Trophoblast cell (in vitro differentiated cells and primary cell): ENCODE data around the gene FOXC1.

ENCODE experiments used
- DNase-seq, 2 donors: peaks; one replicate each; pipeline ENCODE4 v3.0.0-alpha.2; 2016
- H2AFZ ChIP-seq: 2 replicates; pipeline ENCODE4 v1.6.1; 2013; ENCODE audit warnings: low read length, moderate library complexity, mild to moderate bottlenecking; ENCODE audit not compliant: insufficient read depth, poor library complexity
- H2AK5ac ChIP-seq: 2 replicates; pipeline ENCODE4 v1.6.1; 2013; ENCODE audit warnings: mild to moderate bottlenecking, low read length
- H2BK120ac ChIP-seq: 2 replicates; pipeline ENCODE4 v1.6.1; 2013; ENCODE audit warnings: low read length, mild to moderate bottlenecking, moderate library complexity; ENCODE audit not compliant: insufficient read depth, poor library complexity
- H2BK12ac ChIP-seq: 2 replicates; pipeline ENCODE4 v1.6.1; 2013; ENCODE audit warnings: mild to moderate bottlenecking, low read length, moderate library complexity
- H2BK5ac ChIP-seq: 2 replicates; pipeline ENCODE4 v1.6.1; 2013; ENCODE audit warnings: low read length, low read depth, moderate library complexity, mild to moderate bottlenecking; ENCODE audit not compliant: poor library complexity
- H3K14ac ChIP-seq: 2 replicates; pipeline ENCODE4 v1.6.1; 2013; ENCODE audit warnings: mild to moderate bottlenecking, low read length
- H3K18ac ChIP-seq: 2 replicates; pipeline ENCODE4 v1.6.1; 2013; ENCODE audit warnings: mild to moderate bottlenecking, low read length
- H3K23ac ChIP-seq: 2 replicates; pipeline ENCODE4 v1.6.1; 2013; ENCODE audit warnings: low read length
- H3K27ac ChIP-seq: 2 replicates; pipeline ENCODE4 v1.5.1; 2013; ENCODE audit warnings: low read depth, mild to moderate bottlenecking, inconsistent platforms, low read length, moderate library complexity
- H3K27me3 ChIP-seq: 2 replicates; pipeline ENCODE4 v1.6.1; 2013; ENCODE audit warnings: inconsistent platforms, mild to moderate bottlenecking, low read length, moderate library complexity; ENCODE audit not compliant: insufficient read depth
- H3K36me3 ChIP-seq, 2 experiments: 1 replicate in 1 of 2; 2 replicates in 1 of 2; pipeline ENCODE4 v1.6.1; 2013; ENCODE audit warnings: low read length in 2 of 2, mild to moderate bottlenecking in 2 of 2, moderate library complexity in 1 of 2; ENCODE audit not compliant: insufficient read depth in 2 of 2, control insufficient read depth in 1 of 2
- H3K4ac ChIP-seq: 2 replicates; pipeline ENCODE4 v1.6.1; 2013; ENCODE audit warnings: low read depth, mild to moderate bottlenecking, low read length, moderate library complexity
- H3K4me1 ChIP-seq, 2 experiments: 1 replicate in 1 of 2; 2 replicates in 1 of 2; pipeline ENCODE4 v1.6.1; 2013; ENCODE audit warnings: low read length in 2 of 2, mild to moderate bottlenecking in 2 of 2, moderate library complexity in 1 of 2; ENCODE audit not compliant: insufficient read depth in 2 of 2, control insufficient read depth in 1 of 2
- H3K4me2 ChIP-seq: 2 replicates; pipeline ENCODE4 v1.6.1; 2013; ENCODE audit warnings: inconsistent platforms, mild to moderate bottlenecking, low read length, moderate library complexity
- H3K4me3 ChIP-seq: 2 replicates; pipeline ENCODE4 v1.5.1; 2013; ENCODE audit warnings: mild to moderate bottlenecking, low read depth, low read length, inconsistent platforms
- H3K79me1 ChIP-seq: one replicate; pipeline ENCODE4 v1.6.1; 2013; ENCODE audit warnings: low read length
- H3K79me2 ChIP-seq: 2 replicates; pipeline ENCODE4 v1.6.1; 2013; ENCODE audit warnings: low read length, mild to moderate bottlenecking; ENCODE audit not compliant: control insufficient read depth, insufficient read depth, poor library complexity
- H3K9ac ChIP-seq: 2 replicates; pipeline ENCODE4 v1.6.1; 2013; ENCODE audit warnings: mild to moderate bottlenecking, low read length
- H3K9me3 ChIP-seq: 2 replicates; pipeline ENCODE4 v1.6.1; 2013; ENCODE audit warnings: low read depth, mild to moderate bottlenecking, control low read depth, inconsistent platforms, low read length; ENCODE audit not compliant: insufficient read depth
- H4K12ac ChIP-seq: 2 replicates; pipeline ENCODE4 v1.6.1; 2013; ENCODE audit warnings: low read depth, mild to moderate bottlenecking, low read length, moderate library complexity
- H4K8ac ChIP-seq: 2 replicates; pipeline ENCODE4 v1.6.1; 2013; ENCODE audit warnings: low read depth, mild to moderate bottlenecking, low read length, moderate library complexity
- H4K91ac ChIP-seq: one replicate; pipeline ENCODE4 v1.6.1; 2013; ENCODE audit warnings: low read depth, mild to moderate bottlenecking, low read length, moderate library complexity

FOXC1 gene

DNA sequence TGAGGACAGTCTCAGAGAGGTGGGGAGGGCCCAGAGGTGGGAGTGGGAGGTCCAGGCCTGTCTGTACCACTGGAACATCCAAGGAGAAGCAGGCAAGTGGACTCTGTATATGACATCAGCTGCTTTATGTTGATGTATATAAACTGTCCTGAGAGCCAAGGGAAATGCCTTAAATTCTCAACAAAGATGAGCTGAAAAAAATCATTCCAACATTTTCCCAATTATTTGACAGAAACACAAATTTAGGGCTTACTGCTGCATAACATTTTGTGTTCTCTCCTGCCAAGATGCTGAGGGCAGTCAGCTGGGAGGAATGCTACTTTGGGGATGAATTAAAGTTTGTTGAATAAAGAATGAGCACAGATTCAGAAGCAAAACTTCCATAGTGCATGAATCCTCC, 52.8 kb downstream of the FOXC1 start:
- H3K79me2 ChIP-seq: no peaks in the 10 kb centered on the region
- H4K8ac ChIP-seq: no peak overlapping the region
- no peaks in the 10 kb centered on the region for H3K79me1 ChIP-seq
- no peak overlapping the region for H2BK120ac ChIP-seq
- no peak overlapping the region for H4K12ac ChIP-seq
- H4K91ac ChIP-seq: no peak overlapping the region
- H3K36me3 ChIP-seq: no peaks in the 10 kb centered on the region
- H3K14ac ChIP-seq: no peak overlapping the region
- no peaks in the 10 kb centered on the region for H3K4me1 ChIP-seq
- H2BK12ac ChIP-seq: no peak overlapping the region
- no peak overlapping the region for H3K23ac ChIP-seq
- H3K9ac ChIP-seq: no peak overlapping the region
- no peak overlapping the region for H2AK5ac ChIP-seq
- H2AFZ ChIP-seq: no peak overlapping the region
- H3K27ac ChIP-seq: no peak overlapping the region
- H3K4me2 ChIP-seq: no peak overlapping the region
- no peak overlapping the region for H3K4ac ChIP-seq
- H3K9me3 ChIP-seq: peaks cover 2% of the 10 kb centered on the region
- no peak overlapping the region for H3K18ac ChIP-seq
- H2BK5ac ChIP-seq: no peak overlapping the region
- DNase-seq: no peak
- H3K27me3 ChIP-seq: no peaks in the 10 kb centered on the region
- H3K4me3 ChIP-seq: no peak overlapping the region
